HepG2 (cell line): ENCODE data around the gene CYP19A1. TPM values are rescaled to one million over a fixed set of nuclear protein-coding genes. Genes with fewer than 3 reads are reported as not detected.

Experiments used
- ATAC-seq: fragments of 200-7000 bp; cut with Tn5 transposase; 3 replicates; pipeline ENCODE4 v1.9.1; 2020; ENCODE audit warnings: mild to moderate bottlenecking, moderate library complexity
- BruUV-seq: library from RNA; stranded (reverse); fragments of 400-500 nt; replicated peaks from 2 replicates; lab custom pipeline; 2021; lab: Mats Ljungman, UMichigan
- CTCF ChIA-PET: fragments of 300-600 bp; formaldehyde crosslinking; extraction: SDS; loops from one replicate; lab custom pipeline; 2021; ENCODE audit warnings: low total read pairs, inconsistent platforms, low intra/inter-chr PET ratio; lab: Yijun Ruan, JAX
- POLR2A ChIA-PET: fragments of 350-600 bp; sonication (Branson Sonifier 250); formaldehyde crosslinking; loops from one replicate; lab custom pipeline; 2020; ENCODE audit warnings: antibody characterized with exemption, inconsistent platforms; lab: Yijun Ruan, JAX
- DNase-seq: peaks from one replicate; pipeline ENCODE4 v3.0.0-alpha.2; 2015; ENCODE audit warnings: low spot score
- FAIRE-seq: peaks from 3 replicates; lab custom pipeline; 2011; peaks lifted over from hg19 to GRCh38; lab: Jason Lieb, UNC
- H2AFZ ChIP-seq: one replicate; pipeline ENCODE4 v1.6.1; 2011; ENCODE audit warnings: low read length, inconsistent platforms
- H3K27ac ChIP-seq: fragments of 300-600 bp; 3 replicates; pipeline ENCODE4 v1.8.0; 2011; ENCODE audit warnings: mixed run types, mild to moderate bottlenecking, mixed read lengths, low read length, inconsistent platforms; ENCODE audit not compliant: insufficient read depth; ENCODE audit errors: extremely low read length
- H3K27me3 ChIP-seq, 2 experiments: fragments of 200-600 bp in 1 of 2; 2 replicates in 1 of 2; 3 replicates in 1 of 2; pipeline versions ENCODE4 v1.6.0 to v1.8.0; 2011; ENCODE audit warnings: low read length in 2 of 2, mild to moderate bottlenecking in 2 of 2, moderate library complexity in 2 of 2, inconsistent platforms in 1 of 2; ENCODE audit not compliant: insufficient read depth in 2 of 2, control insufficient read depth in 1 of 2
- H3K36me3 ChIP-seq, 2 experiments: fragments of 200-600 bp in 1 of 2; replicated peaks in 1 of 2; 2 replicates in 1 of 2; 3 replicates in 1 of 2; pipeline versions ENCODE4 v1.5.1 to v1.8.0; 2011; ENCODE audit warnings: low read length in 2 of 2, inconsistent platforms in 1 of 2; ENCODE audit not compliant: insufficient read depth in 2 of 2, control insufficient read depth in 1 of 2
- H3K4me1 ChIP-seq: 2 replicates; pipeline ENCODE4 v1.5.1; 2012; ENCODE audit warnings: low read length, inconsistent platforms; ENCODE audit not compliant: insufficient read depth
- H3K4me2 ChIP-seq: 2 replicates; pipeline ENCODE4 v1.6.0; 2011; ENCODE audit warnings: low read depth, low read length, inconsistent platforms
- H3K4me3 ChIP-seq, 3 experiments: fragments of 200-600 bp in 1 of 3; sonication (generic), shearing (Covaris generic) in 1 of 3; replicated peaks in 1 of 3; 2 replicates each; pipeline ENCODE4 v1.5.1; 2011 to 2016; ENCODE audit warnings: low read length in 3 of 3, inconsistent platforms in 2 of 3, low read depth in 2 of 3, mild to moderate bottlenecking in 2 of 3, control low read depth in 1 of 3, mixed read lengths in 1 of 3; ENCODE audit not compliant: insufficient read depth in 1 of 3
- H3K79me2 ChIP-seq: one replicate; pipeline ENCODE4 v1.6.1; 2011; ENCODE audit warnings: low read length, inconsistent platforms; ENCODE audit not compliant: insufficient read depth
- H3K9ac ChIP-seq: 2 replicates; pipeline ENCODE4 v1.6.0; 2011; ENCODE audit warnings: mild to moderate bottlenecking, low read depth, low read length, inconsistent platforms; ENCODE audit not compliant: insufficient read depth
- H3K9me3 ChIP-seq: 2 replicates; pipeline ENCODE4 v1.5.1; 2012; ENCODE audit warnings: mild to moderate bottlenecking, low read length
- H4K20me1 ChIP-seq: 2 replicates; pipeline ENCODE4 v1.6.0; 2011; ENCODE audit warnings: inconsistent platforms, mild to moderate bottlenecking, low read length, moderate library complexity; ENCODE audit not compliant: insufficient read depth
- ATM ChIP-seq: fragments of 450-650 bp; IDR thresholded peaks from 2 replicates; pipeline ENCODE4 v1.7.1; 2017; ENCODE audit warnings: mild to moderate bottlenecking, borderline replicate concordance
- RBM22 ChIP-seq: fragments of 200-400 bp; formaldehyde crosslinking; optimal IDR thresholded peaks from 2 replicates; pipeline ENCODE3; 2017; ENCODE audit warnings: mild to moderate bottlenecking, low read length, moderate library complexity
- SETDB1 ChIP-seq: sonication (generic); formaldehyde crosslinking; IDR thresholded peaks from 2 replicates; pipeline ENCODE4 v1.5.1; 2020; ENCODE audit warnings: missing genetic modification reagents, mild to moderate bottlenecking, borderline replicate concordance
- SP2 ChIP-seq: sonication (generic); formaldehyde crosslinking; IDR thresholded peaks from 2 replicates; pipeline ENCODE4 v1.5.1; 2020; ENCODE audit warnings: mild to moderate bottlenecking, missing genetic modification reagents
- ZNF235 ChIP-seq: sonication (generic); formaldehyde crosslinking; IDR thresholded peaks from 2 replicates; pipeline ENCODE4 v1.8.1; 2023; ENCODE audit warnings: mild to moderate bottlenecking, missing genetic modification reagents, borderline replicate concordance
- ZNF570 ChIP-seq: sonication (generic); formaldehyde crosslinking; IDR thresholded peaks from 2 replicates; pipeline ENCODE4 v1.4.0; 2020; ENCODE audit warnings: mild to moderate bottlenecking, missing genetic modification reagents, borderline replicate concordance
- WGBS: methylation state at CpG from one replicate; pipeline ENCODE4 v1.1.6; 2017; ENCODE audit warnings: low lambda C conversion rate; 5-methylcytosine and 5-hydroxymethylcytosine counted together
- in situ Hi-C: cut with HindIII; loops from 2 replicates; pipeline ENCODE4 v1.10.0; 2017; ENCODE audit warnings: low pct_unique_long_range_greater_than_20kb; ENCODE audit not compliant: extremely low pct_ligation_motif_present
- intact Hi-C: fragments of 100-400 bp; cut with micrococcal nuclease; formaldehyde crosslinking; loops from one replicate; pipeline ENCODE4 v1.10.0; 2022; ENCODE audit not compliant: unreplicated experiment
- polyA plus RNA-seq, 8 experiments: library from polyadenylated mRNA; depleted of rRNA in 3 of 8; stranded (reverse) in 7 of 8; unstranded in 1 of 8; fragments of >200 nt; fragmentation: Illumina TruSeq in 4 of 8; extraction: Trizol in 4 of 8; gene quantifications; 2 replicates each; pipeline versions ENCODE4 v1.2.1 to v1.2.3, GENCODE V29; 2011 to 2016; ENCODE audit warnings: low read depth in 4 of 8, missing spikeins in 1 of 8, mixed read lengths in 1 of 8; ENCODE audit not compliant: insufficient read depth in 1 of 8
- total RNA-seq, 5 experiments: library from RNA; depleted of rRNA; stranded (reverse); fragments of >200 nt; fragmentation: Illumina TruSeq; extraction: Trizol; gene quantifications; 2 replicates each; pipeline ENCODE4 v1.2.3, GENCODE V29; 2016; ENCODE audit warnings: low read depth in 1 of 5
- TF ChIP-seq, protein P1 (sequence below): sonication (generic); formaldehyde crosslinking; IDR thresholded peaks from 2 replicates; pipeline ENCODE4 v1.9.0; 2022; ENCODE audit warnings: missing genetic modification reagents, mild to moderate bottlenecking, borderline replicate concordance
- TF ChIP-seq, protein P2 (sequence below): sonication (generic); formaldehyde crosslinking; IDR thresholded peaks from 2 replicates; pipeline ENCODE4 v1.4.0; 2020; ENCODE audit warnings: mild to moderate bottlenecking, missing genetic modification reagents
- TF ChIP-seq, protein P3 (sequence below): IDR thresholded peaks from 2 replicates; pipeline ENCODE4 v1.6.1; 2016; ENCODE audit warnings: mild to moderate bottlenecking, missing biosample characterization, missing genetic modification reagents

CYP19A1 gene
- total and polyA plus RNA-seq, 2 of the 13 experiments (the other 11 are each of a cell fraction or from before 2014, with no cell fraction given) = 10.9 to 23.0 TPM

DNA sequence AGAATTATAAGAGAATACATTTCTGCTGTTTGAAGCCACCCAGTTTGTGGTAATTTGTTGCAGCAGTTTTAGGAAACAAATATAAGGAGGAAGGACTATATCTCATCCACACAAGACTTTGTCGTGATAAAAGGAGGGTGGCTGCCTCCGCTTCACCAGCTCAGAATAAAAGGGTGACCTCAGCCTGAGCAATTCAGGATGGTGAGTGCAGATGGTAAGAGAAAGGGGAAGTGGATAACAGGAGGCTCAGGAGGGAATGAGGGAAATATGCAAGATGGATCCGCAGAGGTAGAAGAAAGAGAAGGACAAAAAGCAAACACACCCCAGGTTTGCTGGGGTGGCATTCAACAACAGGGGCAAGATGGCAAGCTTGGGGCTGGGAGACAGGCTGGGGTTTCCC lies 135.6 kb downstream of the CYP19A1 start:
- Histone ChIP-seq H3K79me2 (no peaks in the 10 kb centered on the region), H4K20me1 (no peaks in the 10 kb centered on the region), H3K4me2 (no peak overlapping the region), H3K4me1 (peaks cover 10% of the 10 kb centered on the region), H3K9ac (no peak overlapping the region), H3K27ac (no peak overlapping the region), H3K36me3 (no peaks in the 10 kb centered on the region), H3K27me3 (no peaks in the 10 kb centered on the region), H3K9me3 (no peaks in the 10 kb centered on the region), H2AFZ (no peak overlapping the region), H3K4me3 (no peak overlapping the region)
- no peak for FAIRE-seq
- BruUV-seq = no TSS peak
- TF ChIP-seq RBM22 (no peak), ZNF570 (CRISPR knock-in tag) (no peak), ZNF235 (CRISPR knock-in tag) (no peak), ATM (no peak), SP2 (CRISPR knock-in tag) (no peak), SETDB1 (CRISPR knock-in tag) (no peak)
- TF ChIP-seq, protein P1, sequence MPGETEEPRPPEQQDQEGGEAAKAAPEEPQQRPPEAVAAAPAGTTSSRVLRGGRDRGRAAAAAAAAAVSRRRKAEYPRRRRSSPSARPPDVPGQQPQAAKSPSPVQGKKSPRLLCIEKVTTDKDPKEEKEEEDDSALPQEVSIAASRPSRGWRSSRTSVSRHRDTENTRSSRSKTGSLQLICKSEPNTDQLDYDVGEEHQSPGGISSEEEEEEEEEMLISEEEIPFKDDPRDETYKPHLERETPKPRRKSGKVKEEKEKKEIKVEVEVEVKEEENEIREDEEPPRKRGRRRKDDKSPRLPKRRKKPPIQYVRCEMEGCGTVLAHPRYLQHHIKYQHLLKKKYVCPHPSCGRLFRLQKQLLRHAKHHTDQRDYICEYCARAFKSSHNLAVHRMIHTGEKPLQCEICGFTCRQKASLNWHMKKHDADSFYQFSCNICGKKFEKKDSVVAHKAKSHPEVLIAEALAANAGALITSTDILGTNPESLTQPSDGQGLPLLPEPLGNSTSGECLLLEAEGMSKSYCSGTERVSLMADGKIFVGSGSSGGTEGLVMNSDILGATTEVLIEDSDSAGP (CRISPR knock-in tag) = no peak
- TF ChIP-seq, protein P2, sequence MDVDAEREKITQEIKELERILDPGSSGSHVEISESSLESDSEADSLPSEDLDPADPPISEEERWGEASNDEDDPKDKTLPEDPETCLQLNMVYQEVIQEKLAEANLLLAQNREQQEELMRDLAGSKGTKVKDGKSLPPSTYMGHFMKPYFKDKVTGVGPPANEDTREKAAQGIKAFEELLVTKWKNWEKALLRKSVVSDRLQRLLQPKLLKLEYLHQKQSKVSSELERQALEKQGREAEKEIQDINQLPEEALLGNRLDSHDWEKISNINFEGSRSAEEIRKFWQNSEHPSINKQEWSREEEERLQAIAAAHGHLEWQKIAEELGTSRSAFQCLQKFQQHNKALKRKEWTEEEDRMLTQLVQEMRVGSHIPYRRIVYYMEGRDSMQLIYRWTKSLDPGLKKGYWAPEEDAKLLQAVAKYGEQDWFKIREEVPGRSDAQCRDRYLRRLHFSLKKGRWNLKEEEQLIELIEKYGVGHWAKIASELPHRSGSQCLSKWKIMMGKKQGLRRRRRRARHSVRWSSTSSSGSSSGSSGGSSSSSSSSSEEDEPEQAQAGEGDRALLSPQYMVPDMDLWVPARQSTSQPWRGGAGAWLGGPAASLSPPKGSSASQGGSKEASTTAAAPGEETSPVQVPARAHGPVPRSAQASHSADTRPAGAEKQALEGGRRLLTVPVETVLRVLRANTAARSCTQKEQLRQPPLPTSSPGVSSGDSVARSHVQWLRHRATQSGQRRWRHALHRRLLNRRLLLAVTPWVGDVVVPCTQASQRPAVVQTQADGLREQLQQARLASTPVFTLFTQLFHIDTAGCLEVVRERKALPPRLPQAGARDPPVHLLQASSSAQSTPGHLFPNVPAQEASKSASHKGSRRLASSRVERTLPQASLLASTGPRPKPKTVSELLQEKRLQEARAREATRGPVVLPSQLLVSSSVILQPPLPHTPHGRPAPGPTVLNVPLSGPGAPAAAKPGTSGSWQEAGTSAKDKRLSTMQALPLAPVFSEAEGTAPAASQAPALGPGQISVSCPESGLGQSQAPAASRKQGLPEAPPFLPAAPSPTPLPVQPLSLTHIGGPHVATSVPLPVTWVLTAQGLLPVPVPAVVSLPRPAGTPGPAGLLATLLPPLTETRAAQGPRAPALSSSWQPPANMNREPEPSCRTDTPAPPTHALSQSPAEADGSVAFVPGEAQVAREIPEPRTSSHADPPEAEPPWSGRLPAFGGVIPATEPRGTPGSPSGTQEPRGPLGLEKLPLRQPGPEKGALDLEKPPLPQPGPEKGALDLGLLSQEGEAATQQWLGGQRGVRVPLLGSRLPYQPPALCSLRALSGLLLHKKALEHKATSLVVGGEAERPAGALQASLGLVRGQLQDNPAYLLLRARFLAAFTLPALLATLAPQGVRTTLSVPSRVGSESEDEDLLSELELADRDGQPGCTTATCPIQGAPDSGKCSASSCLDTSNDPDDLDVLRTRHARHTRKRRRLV (CRISPR knock-in tag) = no peak
- TF ChIP-seq, protein P3, sequence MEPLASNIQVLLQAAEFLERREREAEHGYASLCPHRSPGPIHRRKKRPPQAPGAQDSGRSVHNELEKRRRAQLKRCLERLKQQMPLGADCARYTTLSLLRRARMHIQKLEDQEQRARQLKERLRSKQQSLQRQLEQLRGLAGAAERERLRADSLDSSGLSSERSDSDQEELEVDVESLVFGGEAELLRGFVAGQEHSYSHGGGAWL = no peak
- 95% methylated on average over 3 of the region's 3 CpGs for WGBS
- no peak for DNase-seq
- no peak for ATAC-seq
- POLR2A ChIA-PET = no interaction called here
- in situ Hi-C loops = no loop called here
- CTCF ChIA-PET = no interaction called here
- intact Hi-C loops = no loop called here
